HG02759 (cell line): ENCODE results near the gene RAMAC.
A peak's percentile ranks its signal among the peaks of the same experiment; 100 is the strongest.
"Not testable (repeated sequence)": the region's sequence is repeated elsewhere in the genome, so short reads cannot be mapped to it uniquely, and the experiment has no call there.

Experiments used
- ATAC-seq: cut with Tn5 transposase; IDR thresholded peaks from one replicate; pipeline ENCODE4 v1.9.1; 2021; ENCODE audit warnings: mild to moderate bottlenecking, moderate library complexity; ENCODE audit not compliant: unreplicated experiment

Gene RAMAC

GRCh38 chr15:82985688-82986441 is at the start of gene RAMAC:
RAMAC (plus strand) TSS chr15:82986210; CDS start chr15:82989019, 2,809 bp downstream.
- peak; percentile 95 for ATAC-seq

DNA sequence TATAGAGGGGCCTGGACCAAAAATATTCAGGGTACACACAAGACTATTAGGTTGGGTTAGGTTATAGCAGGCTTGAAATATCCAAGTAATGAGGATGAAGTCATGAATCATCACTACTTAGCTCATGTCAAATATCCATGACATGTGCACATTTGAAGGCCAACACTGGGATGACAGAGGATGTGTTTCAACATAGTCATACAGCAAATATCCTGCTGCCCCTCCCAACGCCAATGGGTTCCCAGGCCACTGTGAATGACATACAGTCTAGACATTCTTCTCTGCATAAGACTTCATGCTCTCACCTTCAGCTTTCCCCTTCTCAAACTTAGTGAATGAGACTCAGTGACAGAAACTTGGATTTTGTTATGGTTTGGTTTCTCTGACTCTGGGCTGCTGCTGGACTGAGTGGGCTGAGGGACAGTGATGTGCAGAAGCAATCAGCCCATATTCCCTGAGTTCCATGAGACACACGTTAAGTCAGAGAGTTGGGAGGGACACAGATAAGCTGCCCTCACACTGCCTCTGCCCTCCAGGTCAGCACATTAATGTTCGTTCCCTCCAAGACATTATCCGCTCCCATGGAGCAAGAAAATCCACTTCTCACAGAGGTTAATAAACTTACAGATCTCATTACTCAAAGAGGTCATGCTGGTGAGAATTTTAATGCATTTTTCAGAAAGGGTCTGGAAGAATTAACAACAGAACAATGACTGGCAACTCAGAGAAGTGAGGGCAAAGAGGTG is 48.9 kb upstream of the RAMAC start:
- ATAC-seq, result no peak

GRCh38 chr15:82937712-82938058 is 48.3 kb upstream of the RAMAC start:
- ATAC-seq, result no peak

DNA sequence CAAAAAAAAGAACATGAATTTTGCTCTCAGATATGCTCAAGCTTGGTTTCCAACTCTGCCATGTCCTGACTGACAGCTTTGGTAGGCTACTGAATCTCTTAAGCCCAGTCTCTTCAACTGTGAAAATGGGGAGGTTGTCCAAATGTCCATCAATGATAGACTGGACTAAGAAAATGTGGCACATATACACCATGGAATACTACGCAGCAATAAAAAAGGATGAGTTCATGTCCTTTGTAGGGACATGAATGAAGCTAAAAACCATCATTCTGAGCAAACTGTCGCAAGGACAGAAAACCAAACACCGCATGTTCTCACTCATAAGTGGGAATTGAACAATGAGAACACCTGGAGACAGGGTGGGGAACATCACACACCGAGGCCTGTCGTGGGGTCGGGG is 46.3 kb upstream of the RAMAC start:
- not testable (repeated sequence) for ATAC-seq

DNA sequence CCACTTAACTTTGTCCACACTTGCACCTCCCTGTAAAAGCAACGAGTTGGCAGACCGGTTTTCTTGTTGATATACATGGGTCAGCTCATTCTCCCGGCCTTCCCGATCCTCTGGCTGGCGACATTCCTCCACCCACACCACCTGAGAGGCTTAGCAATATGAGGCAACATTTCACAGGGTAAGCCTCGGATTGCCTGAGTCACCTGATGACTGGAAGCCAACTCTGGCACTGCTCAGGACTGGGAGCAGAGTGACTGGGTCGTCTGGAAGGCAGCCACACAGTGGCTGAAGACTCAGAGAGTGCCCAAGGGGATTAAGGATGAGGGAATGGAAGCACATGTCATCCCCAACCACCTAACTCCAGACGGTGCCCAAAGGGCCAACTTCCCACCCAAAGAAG is 43.3 kb upstream of the RAMAC start:
- ATAC-seq, result no peak

DNA sequence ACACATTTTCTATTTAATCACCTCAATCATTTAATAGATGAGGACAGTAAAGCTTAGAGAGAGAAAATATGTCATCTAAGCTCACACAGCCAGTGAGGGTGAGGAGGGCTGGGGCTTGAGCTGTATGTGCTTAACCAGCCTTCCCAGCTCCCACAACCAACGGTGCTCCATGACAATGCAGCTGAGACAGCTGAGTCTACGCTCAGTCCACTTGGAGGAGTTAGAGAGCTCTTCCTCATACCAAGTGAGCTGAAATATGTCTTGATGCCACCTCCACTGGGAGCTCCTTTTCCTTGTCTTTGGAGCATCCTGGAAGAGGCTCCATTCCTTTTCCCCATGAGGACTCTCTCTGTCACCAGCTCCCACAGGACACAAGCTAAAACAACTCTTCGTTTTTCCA is 42.8 kb upstream of the RAMAC start:
- ATAC-seq, result no peak

GRCh38 chr15:82944056-82944455 is 42.0 kb upstream of the RAMAC start:
- ATAC-seq, result no peak

DNA sequence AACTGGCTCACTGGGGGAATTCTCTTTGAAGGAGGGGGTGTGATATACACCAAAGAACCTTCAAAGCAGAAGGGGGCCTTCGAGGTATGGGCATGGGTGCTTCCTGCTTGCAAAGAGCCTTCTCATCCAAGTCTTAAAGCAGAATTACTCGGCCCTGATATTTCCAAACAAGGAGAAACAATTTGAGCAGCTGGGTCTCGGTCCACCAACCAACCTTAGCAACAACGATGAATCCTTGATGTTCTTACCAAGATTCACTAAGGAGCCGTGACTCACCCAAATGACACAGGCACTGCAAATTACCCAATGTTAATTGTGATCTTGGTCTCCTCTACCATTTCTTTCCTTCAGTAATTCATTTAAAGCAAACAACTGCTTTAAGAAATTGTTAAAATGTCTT is 41.2 kb upstream of the RAMAC start:
- ATAC-seq, result no peak

DNA sequence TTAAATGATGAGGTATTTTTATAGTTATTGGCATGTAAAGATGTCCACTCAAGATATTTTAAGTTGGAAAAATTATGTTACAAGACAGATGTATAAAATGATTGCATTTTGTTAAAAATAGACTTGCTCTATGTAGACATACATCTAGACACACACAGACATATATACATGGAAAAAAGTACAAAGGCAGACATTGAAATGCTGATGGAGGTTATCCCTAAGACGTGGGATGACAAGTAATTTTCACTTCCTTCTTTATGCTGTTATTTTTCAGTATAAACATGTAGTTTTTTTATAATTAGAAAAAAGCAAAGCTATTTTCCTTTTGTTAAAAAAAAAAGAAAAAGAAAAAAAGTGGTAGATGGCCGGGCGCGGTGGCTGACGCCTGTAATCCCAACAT is 40.7 kb upstream of the RAMAC start:
- ATAC-seq, result no peak

DNA sequence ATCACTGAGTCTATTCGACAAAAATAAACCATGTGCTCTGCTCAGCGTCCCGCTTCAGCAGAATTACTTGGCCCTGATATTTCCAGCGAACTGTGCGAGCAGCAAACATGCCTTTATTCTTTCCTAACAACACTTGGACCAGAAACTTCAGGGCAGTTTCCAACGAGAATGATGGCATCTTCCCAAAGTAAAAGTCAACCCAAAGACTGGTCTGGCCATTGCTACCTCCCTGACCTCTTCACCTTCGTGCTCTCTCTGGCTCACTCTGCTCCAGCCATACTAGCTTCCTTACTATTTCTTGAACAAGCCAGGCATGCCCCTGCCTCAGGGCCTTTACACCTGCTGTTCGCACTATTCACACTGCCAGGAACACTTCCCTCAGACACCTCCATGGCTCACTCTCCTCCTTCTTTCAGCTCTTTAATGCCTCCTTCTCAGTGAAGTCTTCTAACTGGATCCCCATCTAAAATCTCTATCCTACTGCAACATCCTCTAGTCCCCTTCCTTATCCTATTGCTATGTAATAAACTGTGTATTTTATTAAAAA is 39.8 kb upstream of the RAMAC start:
- no peak for ATAC-seq

DNA sequence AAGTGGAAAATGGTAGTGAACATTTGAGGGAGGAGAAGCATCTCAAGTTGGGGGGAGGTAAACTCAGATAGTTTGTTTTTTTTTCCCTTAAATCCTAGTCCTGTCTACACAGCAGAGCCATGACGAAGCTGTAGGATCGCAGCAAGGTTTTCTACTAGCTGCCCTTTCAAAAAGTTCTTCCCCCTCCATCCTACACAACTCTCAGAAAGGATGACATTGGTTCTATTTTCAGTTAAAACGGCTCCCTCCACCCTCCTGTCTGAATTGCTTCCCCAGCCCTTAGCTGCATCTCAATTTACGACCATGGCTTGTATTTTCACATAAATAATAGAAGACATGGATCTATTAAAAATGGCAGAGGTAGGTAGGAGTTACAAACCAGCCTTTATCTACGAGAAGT is 35.7 kb upstream of the RAMAC start:
- no peak for ATAC-seq

DNA sequence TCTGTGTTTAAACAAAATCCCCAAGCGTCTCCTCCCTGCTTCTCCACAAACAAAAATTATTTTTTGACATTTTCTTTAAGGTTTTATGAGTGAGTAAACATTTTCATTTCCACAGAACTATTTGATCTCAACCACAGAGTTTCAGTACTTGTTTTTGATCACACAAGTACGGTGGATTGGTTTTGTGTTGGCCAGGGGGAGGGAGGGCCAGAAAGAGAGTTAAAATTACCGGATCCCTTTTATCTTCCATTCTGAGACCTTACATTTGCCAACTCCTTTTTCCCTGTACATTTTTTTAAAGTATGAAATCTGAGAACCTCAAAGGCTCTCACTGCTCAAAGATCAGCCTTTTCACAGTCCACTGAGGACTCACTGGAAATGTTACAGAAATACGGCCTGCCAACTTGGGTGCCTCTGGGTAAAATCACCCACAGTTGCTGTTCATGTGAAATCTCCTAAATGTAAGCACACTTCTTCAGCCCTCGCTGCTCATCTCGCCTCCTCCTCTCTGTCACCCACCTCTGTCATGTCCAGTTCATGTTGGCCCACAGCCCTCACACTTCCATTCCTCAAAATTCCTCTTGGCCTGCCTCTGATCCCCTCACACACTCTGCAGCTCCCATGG is 35.2 kb upstream of the RAMAC start:
- peak; percentile 51 for ATAC-seq

DNA sequence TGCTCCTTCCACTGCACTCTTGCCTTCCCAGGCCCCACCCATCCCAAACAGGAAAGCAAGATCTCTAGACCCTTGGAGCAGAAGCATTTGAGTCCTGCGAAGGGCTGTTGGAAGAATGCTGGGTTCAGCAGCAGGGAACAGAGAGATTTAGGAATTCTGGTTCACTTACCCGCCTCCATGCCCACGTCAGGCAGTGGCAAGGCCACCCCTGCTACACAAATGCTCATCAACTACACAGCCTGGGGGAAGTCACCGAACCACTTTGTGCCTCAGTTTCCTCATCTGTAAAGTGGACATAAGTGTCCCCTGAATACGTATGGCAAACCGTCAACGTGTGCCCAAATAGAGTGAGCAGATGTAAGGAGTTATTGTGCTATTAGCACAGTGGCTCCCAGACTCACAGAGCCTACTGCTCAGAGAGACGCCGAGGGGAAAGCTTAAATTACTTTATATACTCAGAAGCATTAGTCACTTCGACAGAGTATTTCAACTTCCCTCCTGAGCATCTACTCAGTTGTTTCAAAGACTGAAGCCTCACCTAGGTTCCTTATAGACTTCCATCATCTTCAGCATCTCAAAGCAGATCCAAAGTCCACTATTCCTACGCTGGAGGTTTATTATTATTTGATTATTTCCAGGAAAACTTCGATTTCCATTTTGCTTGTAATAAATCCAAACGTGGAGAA is 34.4 kb upstream of the RAMAC start:
- ATAC-seq, result no peak

DNA sequence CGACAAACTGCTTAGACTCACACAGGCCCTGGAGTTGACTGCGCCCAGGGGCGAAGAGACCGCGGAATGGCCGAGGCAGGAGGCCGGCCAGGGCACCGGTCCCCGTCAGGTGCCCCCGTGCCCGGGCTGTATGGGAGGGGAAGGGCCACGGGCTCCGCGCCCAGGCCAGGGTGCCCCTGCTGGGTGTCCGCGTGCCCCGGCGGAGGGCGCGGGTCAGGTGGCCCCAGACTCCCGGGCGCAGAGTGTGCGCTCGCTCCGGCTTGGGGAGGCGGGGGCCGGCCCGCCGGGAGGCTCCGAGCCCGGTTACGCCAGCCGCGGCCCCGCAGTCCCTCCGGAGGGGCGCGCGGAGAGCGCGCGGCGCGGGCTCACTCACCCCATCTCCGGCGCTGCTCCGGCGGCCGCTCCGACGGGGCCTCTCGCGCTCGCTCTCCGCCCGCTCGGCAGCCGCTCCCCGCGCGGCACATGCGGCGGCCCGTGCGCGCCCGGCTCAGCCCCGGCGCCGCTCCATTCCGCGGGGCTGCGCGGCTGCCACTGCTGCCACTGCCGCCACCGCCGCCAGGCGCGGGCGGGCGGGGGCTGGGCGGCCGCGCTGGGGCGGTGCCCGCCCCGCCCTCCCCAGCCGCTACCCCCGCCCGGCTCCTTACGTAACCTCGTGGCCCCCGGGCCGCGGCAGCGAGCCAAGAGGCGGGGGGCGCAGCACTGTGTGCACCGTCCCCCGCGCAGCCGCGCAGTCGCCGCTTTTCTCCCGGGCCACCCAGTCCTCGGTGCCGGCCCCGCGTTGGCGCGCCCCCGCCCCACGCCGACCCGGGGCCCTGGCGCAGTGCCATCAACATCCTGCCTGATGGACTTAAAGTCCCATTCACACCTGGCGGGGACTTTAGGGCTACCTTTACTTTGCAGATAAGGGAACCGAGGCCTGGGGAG is 33.6 kb upstream of the RAMAC start, which contains the start of gene HOMER2:
Gene HOMER2, minus strand, starts transcription at position 563 of the 924 bp plus-strand sequence. Its CDS starts 185 bp downstream, at position 378.
- peak; percentile 55 for ATAC-seq

DNA sequence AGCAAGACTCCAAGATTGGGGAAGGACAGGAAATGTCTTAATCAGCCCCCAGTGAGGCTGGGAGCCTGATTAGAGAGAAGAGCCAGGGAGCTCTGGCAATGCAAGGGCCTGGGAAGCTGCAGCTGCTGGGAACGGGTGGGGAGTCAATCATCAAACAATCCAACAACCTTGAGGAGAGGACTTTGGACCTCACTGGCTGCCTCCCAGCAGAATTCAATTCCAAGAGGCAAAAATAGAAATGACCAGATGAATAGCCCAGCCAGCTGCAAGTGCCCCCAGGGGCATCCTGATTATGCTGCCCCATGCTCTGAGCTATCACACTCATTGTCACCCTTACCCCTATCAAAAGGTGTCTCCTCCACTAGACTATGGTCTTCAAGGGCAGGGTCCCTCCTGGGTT is 27.4 kb upstream of the RAMAC start:
- no peak for ATAC-seq

DNA sequence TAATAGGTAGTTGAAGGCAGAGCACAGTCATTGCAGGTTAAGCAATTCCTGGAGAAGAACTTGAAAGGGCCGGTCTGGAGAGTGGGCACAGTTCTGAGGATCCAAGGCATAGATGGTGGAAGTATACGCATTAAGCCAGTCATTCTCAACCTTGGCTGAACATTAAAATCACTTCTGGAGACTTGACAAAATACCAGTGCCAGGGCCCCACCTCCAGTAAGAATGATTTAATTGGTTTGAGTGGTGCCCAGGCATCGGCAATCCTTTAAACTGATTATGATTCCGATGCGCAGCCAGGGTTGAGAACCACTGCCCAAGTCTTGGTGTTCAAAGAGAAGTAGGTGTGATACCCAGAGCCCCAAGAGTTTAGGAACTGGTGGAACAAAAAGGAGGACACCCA is 26.6 kb upstream of the RAMAC start:
- no peak for ATAC-seq

- no peak for ATAC-seq
Measured at GRCh38 chr15:82960766-82961165, 25.2 kb upstream of the RAMAC start.

DNA sequence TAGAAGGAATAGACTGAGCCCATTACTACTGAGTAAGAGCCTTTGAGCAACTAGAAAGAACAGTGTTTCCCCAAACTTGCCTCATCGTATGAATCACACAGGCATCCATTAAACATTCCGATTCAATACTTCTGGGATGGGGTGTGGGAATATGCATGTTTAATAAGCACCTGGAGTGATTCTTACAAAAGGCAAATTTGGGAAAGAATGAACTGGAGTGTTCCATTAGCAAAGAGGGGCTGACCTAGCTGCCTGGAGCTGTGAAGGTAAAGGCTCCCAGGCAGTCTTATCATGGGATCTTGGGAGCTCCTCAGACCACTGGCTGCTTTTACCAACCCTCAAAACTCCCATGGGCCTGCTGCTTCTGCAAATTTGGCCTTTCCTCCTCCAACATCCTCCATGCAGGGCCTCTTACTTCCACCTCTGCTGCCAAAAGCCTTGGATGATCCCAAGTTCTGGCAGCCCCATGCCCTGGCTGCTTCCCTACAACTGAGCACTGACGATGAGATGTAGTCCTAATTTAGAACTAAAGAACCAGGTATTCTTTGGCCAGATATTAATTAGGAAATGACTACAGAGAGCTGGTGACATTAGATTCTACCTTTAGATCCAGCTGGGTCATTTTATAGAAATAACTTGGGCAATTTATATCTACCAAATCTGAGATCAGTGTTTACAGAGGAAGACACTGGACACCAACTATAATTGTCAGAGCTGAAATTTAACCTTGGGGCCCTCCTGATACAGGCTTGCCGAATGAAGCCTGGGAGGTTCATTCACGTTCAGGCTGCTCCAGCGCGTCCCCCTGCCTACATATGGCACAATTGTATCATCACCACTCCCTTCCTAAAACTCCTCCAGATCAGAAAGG is 22.3 kb upstream of the RAMAC start:
- ATAC-seq, result no peak

- ATAC-seq, result no peak
Measured at GRCh38 chr15:82964890-82965289, 21.1 kb upstream of the RAMAC start.
